Endometrium (tissue), 2 donors: ENCODE measurements around the gene IL18RAP.

Experiments used
- FAIRE-seq: peaks from 2 replicates; lab custom pipeline; 2012; peaks lifted over from hg19 to GRCh38; lab: Jason Lieb, UNC
- donor health status: control.
- donor health status: control.

The IL18RAP gene

DNA sequence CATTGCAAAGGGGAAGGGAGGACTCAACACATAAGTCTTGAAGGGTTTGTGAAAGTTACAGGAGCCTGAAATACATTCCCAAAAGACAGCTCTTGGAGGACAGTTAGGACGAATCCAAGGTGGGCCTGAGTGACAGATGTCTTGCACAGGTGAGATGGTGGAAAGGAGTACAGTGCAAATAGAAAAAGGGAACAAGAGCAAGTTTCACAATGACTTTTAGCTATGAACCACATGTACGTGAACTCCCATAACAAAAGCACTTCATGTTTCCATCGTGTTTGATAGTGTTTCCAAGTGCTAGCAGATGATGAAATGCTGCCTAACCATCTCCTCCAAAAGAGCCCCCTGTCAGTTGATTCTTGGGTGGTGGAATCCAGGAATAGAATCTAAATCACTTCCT, 1.8 kb downstream of the IL18RAP start:
- no peak for FAIRE-seq

- no peak for FAIRE-seq
Measured at GRCh38 chr2:102425441-102426132, 2.6 kb downstream of the IL18RAP start.

DNA sequence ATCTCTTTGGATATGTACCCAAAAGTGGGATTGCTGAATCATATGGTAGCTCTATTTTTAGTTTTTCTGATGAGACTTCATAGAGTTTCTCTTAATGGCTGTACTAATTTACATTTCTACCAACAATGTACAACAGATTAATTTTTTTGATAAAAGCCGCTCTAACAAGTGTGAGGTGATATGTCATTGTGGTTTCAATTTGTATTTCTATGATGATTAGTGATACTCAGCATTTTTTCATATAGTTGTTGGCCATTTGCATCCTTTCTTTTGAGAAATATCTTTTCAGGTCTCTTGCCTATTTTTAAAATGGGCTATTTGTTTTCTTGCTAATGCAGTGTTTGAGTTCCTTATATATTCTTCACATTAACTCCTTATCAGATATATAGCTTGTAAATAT, 4.3 kb downstream of the IL18RAP start:
- FAIRE-seq: no peak

DNA sequence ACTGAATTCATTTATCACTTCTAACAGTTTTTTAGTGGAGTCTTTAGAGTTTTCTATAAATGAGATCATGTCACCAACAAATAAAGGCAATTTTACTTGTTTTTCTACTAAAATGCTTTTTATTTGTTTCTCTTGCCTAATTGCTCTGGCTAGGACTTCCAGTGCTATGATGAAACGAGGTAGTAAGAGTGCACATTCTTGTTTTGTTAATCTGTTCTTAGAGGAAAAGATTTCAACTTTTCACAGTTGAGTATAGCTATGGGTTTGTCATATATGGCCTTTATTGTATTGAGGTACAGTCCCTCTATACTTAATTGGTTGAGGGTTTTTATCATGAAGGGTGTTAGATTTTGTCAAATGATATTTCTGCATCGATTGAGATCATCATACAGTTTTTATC, 5.6 kb downstream of the IL18RAP start:
- FAIRE-seq: no peak

DNA sequence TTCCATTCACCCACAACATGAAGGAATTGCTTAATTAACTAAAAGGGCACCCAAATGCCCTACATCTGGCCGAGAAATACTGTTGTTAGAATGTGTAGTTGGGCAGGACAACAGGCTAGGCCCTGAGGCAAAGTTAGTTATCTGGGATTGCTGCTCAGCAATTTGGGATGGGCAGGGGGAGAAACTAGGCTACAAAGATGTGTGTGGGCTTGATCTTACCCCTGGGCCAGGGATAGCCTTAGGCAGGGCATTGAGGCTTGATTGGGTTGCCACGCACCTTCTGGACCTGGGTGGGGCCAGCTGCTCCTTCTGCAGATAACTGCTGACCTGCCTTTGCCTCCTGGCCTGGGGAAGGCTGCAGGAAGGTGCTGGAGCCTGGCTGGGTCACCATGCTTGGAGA, 9.4 kb downstream of the IL18RAP start:
- FAIRE-seq: no peak

- no peak for FAIRE-seq
Measured at GRCh38 chr2:102433973-102434654, 11.2 kb downstream of the IL18RAP start.

DNA sequence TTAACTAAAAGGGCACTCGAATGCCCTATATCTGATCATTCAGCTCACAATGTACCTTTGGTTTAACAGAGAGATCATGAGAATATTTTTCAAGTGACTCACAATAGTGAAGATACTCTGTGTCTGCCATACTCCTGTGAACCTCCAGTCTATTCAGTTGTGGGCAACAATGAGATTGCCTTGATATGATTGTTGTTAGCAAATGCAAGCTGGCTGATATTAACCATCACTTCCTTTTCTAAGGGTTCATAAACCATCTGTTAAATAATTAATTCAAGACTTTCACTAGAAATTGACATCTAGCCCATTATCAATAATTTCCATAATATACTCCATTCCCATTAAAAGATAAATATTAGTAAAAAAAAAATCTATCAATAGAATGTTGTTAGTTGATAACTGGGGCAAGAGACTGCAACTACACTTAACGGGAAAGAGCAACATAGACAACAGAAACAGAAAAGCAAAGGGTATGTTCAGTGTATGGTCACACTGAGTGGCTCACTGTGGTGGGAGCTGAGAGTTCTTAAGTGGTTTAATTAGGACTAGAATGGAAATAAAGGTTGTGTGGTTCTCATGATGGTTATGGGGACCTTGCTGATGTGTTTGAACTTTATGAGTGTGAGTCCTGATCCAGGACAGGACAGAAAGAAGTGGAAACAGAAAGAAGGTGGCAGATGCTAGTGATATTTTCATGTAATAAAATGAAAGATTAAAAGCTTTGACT, 11.9 kb downstream of the IL18RAP start:
- no peak for FAIRE-seq

GRCh38 chr2:102435741-102436140, 12.8 kb downstream of the IL18RAP start:
- no peak for FAIRE-seq

- no peak for FAIRE-seq
Measured at GRCh38 chr2:102436323-102436722, 13.4 kb downstream of the IL18RAP start.

GRCh38 chr2:102437122-102437521, 14.2 kb downstream of the IL18RAP start:
- FAIRE-seq: no peak

DNA sequence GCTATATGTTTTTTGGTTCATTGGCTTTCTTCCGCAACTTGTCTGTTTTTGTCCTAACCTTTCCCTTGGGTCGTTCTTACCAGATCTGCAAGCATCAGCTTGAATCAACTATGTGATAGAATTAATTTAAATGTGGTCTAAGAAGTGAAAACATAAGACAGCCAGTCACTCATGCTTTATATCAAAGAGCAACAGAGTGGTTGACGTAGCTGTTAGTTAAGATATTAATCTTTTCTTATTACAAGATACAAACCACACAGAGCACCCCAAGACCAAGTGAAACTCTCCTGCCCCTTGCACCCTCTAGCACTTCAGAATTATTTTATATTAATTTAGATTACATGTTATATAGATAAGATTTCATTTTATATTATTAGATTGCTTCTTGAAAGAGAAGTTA, 15.2 kb downstream of the IL18RAP start:
- no peak for FAIRE-seq

GRCh38 chr2:102438578-102438977, 15.6 kb downstream of the IL18RAP start:
- no peak for FAIRE-seq

DNA sequence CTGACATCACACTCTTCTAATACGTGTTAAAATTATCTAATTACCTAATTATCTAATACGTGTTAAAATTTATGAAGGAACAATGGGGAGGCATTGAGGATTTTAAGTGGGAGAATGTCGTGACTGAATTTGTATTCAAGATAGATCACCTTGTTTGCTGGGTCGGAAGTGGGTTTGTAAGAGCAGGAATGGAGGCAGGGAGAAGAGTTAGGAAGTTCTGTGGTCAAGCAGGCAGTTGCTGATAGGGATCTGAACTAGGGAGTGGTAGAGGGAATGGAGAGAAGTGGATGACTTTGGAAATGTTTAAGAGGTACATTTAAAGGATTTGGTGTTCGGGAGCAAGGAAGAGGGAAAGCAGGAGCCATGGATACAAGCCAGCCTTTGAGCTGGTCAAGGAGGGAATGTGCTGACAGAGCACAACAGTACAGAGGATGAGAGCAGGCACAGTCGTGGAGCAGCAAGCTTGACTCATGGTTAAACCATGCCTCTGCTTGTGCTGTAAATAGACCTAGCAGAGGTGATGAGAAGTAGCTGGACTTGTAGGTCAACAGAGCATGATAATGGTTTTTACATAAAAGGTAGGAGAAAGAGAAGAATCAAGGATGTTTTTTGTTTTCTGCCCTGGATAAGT, 16.2 kb downstream of the IL18RAP start:
- FAIRE-seq: no peak

GRCh38 chr2:102442967-102443828, 20.2 kb downstream of the IL18RAP start:
- FAIRE-seq: peak; percentile 33

- FAIRE-seq: no peak
Measured at GRCh38 chr2:102444233-102444632, 21.3 kb downstream of the IL18RAP start.

DNA sequence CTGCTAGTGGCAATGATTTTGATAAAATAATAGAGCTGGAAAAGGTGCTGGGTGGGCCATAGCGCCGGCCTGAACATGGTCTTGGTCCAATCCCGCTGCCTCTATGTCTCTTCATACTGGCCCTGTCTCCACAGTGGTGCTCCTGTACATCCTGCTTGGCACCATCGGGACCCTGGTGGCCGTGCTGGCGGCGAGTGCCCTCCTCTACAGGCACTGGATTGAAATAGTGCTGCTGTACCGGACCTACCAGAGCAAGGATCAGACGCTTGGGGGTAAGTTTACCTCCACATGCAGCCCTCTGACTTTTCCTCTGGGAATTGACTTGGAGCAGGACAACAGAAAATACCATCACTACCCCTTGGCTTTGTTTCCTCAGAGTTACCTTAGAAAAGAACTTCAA, 24.0 kb downstream of the IL18RAP start:
- no peak for FAIRE-seq

- FAIRE-seq: peak; percentile 61
Measured at GRCh38 chr2:102449370-102449974, 26.5 kb downstream of the IL18RAP start.

GRCh38 chr2:102451968-102452367, 29.0 kb downstream of the IL18RAP start:
- no peak for FAIRE-seq

GRCh38 chr2:102453501-102453900, 30.5 kb downstream of the IL18RAP start:
- FAIRE-seq: no peak

- FAIRE-seq: no peak
Measured at GRCh38 chr2:102455061-102455670, 32.2 kb downstream of the IL18RAP start.

- FAIRE-seq: no peak
Measured at GRCh38 chr2:102460467-102460866, 37.5 kb downstream of the IL18RAP start.
